Stimulated activated CD8-positive, alpha-beta memory T cell treated with anti-CD3 and anti-CD28 coated beads, Interleukin-7, amount 100 ng/mL, for 1 hour (primary cell): Measurements from ENCODE around the gene C1QTNF6.

Experiments used
- DNase-seq, 2 donors: peaks; one replicate each; pipeline ENCODE4 v3.0.0-alpha.2; 2020; ENCODE audit warnings: low read depth in 2 of 2

The C1QTNF6 gene

DNA sequence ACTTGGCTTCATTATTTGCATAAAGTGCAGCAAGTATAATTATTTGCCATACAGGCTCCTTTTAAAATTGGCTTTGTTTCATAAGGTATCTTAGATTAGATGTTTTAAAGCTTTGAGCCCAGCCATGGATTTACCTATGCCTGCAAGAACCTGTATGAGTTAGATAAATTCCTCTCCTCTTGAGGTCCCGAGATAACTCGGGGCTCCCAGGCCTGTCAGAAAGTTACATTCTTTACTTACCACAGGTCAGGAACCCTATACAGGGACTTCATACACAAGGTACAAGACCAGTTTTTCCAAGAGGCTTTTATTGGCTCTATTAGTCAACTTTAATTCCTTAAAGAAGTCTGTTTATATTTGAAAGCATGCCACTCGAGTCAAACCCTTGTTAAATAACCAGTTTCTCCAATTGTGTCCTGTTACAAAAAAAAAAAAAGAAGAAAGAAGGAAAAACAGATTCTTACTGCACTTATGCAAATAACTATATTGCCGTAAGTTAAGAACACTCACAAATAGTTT is 2.3 kb upstream of the C1QTNF6 start:
- no peak for DNase-seq

DNA sequence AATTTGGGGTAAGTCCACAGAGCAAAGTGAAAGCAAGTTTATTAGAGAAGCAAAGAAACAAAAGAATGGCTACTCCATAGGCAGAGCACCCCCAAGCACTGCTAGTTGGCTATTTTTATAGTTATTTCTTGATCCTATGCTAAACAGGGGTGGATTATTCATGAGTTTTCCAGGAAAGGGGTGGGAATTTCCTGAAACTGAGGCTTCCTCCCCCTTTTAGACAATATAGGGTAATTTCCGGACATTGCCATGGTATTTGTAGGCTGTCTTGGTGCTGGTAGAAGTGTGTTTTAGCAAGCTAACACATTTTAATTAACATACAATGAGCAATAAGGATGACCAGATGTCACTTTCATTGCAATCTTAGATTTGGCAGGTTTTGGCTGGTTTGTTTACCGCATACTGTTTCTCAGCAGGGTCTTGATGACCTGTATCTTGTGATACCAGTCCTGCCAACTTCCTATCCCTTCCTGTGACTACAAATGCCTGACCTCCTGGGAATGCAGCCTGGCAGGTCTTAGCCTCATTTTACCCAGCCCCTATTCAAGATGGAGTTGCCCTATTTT is 937 bp upstream of the C1QTNF6 start:
- DNase-seq = no peak

DNA sequence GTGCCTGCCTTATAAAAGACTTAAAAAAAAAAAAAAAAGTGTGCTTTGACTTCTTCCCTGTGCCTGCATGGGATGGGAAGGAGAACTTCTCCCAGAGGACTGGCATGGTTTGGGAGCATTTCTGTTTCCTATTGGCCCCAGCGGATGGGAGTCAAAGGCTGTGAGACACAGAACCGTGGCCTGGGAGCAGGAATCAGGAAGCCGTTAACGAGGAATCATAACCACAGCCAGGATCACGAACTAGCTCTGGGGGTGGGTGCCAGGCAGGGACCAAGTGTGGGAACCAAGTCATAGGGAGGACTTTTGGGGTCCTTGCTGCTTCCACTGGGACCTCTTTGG is 526 bp downstream of the C1QTNF6 start:
- no peak for DNase-seq

DNA sequence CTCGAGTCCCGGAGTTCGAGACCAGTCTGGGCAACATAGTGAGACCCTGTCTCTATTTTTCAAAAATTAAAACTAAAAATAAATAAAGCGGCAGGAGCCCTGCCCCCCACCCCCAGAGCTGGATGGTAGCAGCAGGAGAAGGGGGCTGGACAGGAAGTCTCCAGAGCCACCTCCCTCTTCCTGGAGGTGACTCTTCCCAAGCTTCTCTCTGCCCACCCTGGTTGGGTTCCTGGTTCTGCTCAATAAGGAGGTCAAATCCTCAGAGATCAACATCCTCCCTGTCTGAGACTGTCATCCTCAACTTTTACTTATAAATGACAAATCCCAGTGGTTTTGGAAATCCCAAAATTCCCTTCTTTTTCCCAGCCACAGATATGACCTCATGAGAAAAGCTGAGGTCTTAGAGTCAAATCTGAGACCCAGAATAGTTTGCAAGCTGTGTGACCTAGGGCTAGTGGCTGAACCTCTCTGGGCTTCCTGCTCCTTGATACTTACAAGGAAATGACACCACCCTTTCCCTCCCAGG is 987 bp downstream of the C1QTNF6 start:
- DNase-seq = no peak

DNA sequence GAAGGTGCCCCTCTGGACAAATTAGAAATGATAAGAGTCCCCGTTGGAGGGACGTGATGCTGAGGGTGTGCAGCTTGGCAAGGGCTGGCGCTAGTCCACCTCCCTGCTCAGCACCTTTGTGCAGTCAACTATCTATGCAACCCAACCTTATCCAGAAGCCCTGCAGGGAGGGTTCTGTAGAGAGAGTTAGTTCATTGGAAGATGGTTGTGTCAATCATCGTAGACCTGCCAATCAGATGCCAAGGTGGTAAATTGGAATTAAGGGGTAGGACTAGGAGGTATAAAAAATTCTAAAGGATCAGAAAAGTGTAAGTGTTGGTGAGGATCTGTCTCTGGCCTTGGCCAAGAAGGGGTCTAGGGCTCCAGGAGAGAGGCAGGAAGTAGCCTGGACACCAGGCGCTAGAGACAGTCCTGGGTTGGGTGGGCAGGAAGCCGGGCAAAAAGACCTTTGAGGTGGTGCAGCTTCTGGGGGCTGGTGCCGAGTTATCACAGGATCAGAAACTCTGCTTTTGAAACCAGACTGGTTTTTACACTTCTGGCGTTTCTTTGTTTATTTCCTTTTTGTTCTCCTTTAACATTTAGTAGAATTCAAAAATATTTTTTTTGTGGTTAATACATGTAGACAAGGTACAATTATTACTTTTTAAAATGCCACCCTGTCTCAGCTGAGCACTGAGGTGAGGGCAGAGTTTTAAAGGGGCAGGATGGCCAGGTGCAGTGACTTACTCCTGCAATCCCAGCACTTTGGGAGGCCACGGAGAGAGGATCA is 1.6 kb downstream of the C1QTNF6 start:
- no peak for DNase-seq

DNA sequence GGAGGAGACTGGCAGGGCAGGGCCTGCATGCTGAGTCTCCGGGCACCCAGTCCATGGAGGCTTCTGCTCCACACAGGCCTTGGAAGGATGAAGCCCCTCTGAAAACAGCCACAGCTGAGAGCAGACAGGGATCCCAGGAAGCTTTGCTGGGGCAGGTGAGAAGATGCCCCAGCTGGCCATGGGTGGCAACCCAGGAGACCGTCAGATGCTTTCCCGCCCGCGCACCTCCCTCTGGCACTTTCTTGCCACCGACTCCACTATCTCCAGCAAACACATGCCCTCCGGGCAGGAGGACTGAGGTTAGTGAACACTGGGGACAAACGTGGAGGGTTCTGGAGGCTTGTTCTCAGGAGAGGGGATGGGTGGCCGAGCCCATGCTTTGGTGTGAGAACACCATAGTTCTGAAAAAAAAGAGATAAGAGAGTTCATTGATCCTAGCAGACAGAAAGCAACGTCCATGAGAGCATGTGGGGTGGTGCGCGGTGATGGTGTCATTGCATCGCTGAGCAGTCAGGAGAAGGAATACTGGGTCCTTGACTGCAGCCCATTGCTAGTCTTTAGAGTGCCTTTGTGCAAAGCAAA is 2.3 kb downstream of the C1QTNF6 start:
- no peak for DNase-seq

DNA sequence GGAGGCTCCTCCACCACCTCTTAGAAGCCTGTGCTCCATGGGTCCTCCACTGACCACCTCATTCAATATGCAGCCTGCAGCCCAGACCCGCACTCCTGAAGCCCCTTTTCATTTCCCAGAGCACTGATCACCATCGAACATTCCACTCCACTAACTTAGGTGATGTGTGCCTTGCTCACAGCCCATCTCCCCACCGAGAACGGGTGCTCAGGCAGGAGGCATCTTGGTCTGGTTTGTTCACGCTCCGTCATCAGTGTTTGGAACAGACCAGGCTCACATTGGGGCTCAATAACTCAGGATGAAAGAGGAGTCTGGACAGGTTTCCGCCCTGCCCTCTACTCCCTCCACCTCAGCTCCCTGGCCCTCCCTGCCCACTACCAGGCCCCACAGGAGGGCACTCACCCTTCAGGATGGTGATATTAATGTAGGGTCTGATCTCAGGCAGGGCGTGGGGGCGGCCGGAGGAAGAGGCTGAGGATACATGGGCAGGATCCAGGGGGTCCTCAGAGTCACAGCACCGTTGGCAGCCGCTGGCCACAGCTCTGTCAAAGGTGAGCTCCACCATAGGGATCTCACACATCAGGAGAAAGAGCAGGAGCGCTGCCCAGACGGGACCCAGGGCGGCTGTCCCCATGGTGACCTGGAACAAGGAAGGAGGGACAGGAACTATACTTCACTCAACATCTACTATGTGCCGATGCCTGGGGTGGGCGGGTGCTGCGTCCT is 3.1 kb downstream of the C1QTNF6 start:
- DNase-seq = no peak

DNA sequence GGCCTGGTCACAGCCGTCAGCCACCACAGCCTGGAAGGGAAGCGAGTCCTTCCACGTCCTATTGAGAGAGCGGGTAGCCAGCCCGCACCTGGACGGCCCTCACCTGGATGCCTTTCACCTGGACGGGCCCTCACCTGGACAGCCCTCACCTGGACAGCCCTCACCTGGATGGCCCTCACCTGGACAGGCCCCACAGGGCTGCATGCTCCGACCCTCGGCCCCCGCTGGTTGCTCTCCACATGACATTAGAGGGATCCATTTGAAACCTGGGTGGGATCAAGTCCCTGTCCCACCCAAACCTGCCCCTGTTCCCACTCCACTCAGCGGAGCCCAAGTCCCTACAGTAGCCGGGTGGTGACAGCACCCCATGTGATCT is 3.7 kb downstream of the C1QTNF6 start:
- DNase-seq = no peak

DNA sequence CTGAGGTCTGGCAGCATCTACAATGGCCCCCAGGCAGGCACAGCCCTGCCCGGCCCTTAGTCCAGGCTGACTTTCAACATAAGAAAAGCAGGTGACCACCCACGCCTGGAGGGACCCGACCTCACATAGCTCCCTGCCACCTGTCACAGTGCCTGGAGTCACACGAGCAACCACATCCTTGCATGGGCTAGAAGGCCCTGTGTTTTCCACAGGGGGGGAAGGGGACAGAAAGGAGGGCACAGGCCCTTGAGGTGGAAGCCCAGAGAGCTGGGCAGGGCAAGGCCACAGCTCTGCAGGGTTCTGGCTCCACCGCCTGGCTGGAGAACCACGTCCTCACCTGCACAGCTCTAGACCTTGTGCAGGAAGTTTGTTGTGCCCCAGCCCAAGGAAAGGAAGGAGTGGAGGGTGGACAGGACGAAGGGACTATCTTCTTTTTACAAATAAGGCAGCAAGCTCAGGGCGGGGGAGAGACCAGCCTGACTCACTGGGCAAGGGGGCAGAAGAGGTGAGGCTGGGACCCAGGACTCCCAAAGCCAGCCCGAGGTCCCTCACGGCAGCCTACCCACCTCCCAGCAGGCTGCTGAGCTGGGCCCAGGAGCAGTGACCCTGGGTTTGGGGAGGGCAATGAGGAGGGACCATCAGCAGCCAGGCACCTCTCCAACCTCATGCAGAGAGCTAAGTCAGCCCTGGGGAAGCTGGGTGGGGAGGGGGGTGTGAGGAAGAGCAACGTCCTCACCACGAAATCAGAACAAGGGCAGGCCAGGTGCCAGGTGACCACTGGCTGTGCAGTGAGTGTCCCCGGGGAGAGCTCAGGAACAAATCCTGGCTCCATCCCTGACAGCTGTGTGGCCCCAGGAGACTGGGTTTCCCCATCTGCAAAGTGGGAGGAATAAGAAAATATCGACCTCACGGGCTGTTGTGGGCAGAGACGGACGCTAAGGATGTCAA is 4.3 kb downstream of the C1QTNF6 start:
- DNase-seq = no peak

DNA sequence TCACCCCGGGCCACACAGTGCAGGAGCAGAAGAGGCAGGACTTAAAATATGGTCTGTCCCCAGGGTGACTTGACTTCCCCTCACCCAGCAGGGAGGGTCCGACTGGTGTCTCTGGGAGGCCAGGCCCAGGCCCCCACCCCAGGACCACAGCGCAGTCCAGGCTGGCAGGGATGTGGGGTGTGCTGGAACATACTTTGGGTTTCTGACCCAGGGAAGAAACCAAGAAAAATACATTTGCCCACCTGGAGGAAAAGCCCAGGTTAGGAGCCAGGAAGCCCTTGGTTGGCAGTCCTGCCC is 5.2 kb downstream of the C1QTNF6 start:
- no peak for DNase-seq

DNA sequence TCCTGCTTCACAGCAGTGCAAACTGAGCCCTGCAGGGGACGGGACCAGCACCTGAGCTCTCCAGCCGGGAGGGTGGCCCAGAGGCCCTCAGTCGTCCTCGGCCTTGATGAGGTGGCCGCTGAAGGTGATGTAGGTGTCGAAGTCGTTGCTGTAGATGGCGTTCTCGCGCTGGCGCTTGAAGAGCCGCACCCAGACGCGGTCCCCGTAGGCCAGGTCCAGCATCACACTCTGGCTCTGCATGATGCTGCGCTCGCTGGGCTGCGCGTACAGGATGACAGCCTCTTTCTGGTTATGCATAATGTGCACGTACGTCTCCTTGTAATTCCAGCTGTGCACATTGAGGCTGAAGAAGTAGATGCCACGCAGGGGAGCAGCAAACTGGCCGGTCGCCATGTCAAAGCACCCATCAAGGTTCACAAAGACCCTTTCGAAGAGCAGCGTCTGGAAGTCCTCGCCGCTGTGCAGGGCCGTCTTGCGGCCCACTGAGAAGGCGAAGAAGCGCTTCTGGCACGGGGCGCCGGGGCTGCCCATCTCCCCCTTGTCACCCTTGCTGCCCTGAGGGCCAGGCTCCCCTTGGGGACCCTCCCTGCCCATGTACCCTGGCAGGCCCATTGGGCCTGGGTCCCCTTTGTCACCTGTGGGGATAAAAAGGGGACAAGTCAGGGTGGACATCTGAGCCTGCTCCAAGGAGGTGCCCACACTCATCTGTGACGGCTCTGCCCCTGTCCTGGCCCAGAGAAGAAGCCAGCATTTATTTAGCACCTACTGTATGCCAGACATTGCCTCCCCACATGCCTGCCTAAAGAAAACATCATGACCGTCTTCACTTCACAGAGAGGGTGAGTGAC is 5.7 kb downstream of the C1QTNF6 start:
- DNase-seq = no peak

DNA sequence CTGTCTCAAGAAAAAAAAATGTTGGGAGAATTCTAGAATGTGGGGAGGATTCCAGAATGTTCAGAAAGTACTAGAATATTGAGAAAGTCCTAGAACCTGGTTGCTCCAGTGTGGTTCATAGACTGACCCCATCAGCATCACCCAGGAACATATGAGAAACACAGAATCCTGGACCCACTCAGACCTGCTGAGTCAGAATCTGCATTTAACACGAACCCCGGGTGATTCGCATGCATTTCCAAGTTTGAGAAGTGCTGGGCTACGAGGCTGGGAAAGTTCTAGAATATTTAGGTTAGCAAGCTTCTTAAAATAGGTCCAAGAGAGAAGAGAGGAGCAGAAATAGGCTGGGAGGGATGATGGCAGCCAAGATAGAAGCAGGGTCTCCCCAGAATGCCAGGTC is 6.4 kb downstream of the C1QTNF6 start:
- DNase-seq = no peak

DNA sequence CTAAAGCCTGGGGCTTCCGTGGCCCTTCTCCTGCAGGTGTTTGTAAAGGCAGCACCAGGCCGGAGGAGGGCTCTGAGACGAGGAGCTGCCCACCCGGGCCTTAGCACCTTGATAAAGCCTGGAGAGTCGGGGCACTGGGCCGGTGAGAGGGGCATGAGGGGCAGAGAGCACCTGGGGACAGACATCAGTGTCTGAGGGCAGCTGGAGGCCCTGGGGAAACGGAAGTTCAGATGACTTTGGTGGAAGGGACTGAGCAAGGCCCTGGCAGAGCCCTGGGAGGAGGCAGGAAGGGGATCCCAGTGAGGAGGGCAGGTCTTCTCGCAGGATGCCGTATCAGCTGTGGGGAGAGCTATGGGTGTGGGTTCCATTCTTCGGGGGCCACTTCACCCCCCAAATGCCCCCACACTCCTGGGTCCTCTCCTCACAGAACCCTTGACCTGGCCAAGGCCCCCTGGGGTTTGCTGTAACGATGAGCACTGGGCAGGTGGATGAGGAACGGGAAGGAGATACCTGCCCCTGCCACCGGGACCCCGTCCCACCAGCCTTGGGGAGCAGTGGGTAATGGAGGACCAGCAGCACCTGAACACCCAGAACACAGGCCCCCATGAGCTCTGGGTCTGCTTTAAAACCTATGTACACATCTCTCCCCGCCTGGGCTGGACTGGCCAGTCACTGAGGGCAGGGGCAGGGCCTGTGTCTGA is 7.4 kb downstream of the C1QTNF6 start:
- no peak for DNase-seq

DNA sequence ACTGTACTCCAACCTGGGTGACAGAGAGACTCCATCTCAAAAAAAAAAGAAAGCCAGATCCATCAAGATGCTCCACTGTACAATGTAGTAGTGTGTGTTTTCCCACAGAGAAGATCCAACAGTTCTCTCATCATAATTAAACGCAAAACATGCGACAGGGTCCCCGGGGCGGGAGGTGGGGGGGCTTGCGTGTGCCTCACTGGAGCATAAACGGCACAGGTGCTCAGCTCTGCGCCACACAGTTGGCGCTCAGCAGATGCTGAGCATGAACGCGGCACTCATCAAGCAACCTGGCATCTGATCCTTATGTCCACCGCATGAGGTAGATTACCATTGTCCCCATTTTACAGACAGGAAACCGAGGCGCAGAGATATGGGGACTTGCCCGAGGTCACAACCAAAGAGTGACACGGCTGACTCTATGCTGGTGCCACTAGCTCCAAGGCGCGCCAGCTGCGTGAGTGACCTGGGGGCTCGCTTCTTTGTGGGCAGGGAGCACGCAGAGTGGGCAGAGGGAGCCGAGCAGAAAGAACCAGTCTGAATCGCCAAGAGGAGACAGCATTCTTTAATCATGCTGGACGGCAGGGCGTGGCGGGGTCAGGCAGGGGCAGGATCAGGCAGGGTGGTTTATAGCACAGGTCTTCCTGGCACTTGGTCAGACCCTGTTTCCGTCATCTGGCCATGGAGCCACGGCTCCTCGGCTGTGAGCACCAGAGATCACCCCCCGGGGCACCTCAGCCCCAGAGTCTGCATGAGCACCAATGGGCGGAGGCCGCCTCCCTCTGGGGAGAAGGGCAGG is 8.2 kb downstream of the C1QTNF6 start:
- no peak for DNase-seq

DNA sequence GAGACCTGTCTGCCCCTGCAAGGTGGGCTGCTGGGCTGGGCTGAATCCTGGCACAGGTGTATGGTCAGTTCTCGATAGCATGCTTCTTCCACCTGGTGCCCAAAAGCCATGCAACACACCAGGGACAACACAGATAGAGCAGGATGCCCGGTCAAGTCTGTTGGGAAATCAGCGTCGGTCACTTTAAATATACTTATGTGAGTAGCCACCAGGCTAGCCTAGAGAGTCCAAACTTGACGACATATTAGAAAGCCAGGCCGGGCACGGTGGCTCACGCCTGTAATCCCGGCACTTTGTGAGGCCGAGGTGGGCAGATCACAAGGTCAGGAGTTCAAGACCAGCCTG is 8.9 kb downstream of the C1QTNF6 start:
- DNase-seq = no peak

DNA sequence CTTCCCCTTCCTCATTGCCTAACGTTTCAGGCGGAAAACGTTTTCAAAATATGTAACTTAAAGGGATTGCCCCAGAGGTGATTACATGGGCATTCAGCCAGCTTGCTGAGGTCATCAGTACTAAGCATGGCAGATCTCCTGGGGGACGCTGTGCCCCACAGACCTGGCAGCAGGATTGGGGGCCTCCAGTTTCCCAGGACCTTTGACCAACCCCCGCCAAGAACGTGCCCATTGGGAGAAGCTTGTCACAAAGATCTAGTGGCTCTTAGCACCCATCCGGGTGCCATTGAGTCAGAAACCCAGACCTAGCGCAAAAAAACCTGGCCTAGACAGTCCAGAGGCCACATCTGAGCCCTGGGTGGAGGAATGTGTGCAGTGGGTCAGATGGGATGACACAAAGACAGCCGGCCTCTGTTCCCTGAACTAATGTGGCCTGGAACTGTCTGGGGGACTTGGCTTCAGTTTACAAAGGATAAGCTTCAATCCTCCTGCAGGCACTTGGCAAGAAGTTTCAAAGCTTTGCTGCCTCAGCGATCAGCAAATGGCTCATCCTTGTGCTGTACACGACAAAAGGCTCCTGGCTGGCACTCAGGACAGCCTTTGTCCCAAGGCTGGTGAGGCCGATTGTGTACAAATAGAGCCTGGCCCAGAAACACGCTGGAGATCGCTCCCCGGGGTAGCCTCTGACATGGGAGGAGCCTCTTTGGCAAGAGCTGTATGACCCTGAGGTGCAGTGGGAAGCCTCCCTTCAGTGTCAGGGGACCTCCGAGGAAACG is 9.5 kb downstream of the C1QTNF6 start:
- DNase-seq = no peak

DNA sequence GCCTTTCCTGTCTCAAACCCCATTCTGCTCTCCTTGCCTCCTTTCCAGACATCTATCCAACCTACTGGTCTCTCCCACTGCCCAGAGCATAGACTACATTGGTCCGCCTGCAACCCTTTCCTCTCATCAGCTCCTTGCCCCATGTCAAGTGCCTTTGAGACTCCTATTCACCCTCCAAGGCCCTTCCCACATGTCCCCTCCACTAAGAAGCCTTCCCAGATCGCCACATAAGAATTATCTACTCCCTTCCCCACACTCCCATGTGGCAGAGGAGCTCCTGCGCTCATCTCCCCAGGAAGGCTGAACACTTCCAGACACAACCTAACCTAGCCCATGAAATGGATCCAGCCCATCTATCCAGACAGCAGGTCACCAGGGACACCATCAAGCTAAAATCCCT is 10.3 kb downstream of the C1QTNF6 start:
- DNase-seq = no peak

DNA sequence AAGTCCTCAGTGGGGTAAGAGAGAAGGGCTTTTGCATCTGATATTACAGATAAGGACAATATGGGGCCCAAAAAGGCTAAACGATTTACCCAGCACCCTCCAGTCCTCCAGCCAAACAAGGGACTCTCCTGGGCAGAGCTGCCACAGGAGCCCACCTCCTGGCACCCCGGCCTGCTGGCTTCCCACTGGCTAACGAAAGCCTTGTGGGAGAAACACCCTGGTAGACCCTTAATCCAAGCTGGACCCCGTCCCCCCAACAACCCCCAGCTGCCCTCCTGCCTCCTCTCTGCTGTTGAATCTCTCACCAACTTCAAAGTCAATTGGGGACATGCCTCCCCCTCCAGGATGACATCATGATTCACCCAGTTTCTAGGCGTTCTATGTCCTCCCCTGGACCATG is 10.8 kb downstream of the C1QTNF6 start:
- DNase-seq = no peak
